Measurements from ENCODE around the gene ADGRF3.

- TF ChIP-seq CTCF (IDR thresholded peaks at IDR 0.05) = no peak
- no peak for TF ChIP-seq ZFX (IDR thresholded peaks at IDR 0.05; ENCODE audit: borderline replicate concordance)
Observed at GRCh38 chr2:26356771-26357170, 10.2 kb upstream of the ADGRF3 start.
